NT2/D1 (cell line): ENCODE measurements around the gene ADAM8.

ENCODE experiments used
- DNase-seq: peaks from one replicate; pipeline ENCODE4 v3.0.0-alpha.2; 2011; ENCODE audit warnings: low read depth, low spot score
- H3K27me3 ChIP-seq: 2 replicates; pipeline ENCODE4 v1.6.0; 2011; ENCODE audit warnings: mild to moderate bottlenecking; ENCODE audit not compliant: insufficient read length, insufficient read depth
- H3K36me3 ChIP-seq: 2 replicates; pipeline ENCODE4 v1.6.1; 2011; ENCODE audit warnings: mild to moderate bottlenecking, low read length, mixed read lengths; ENCODE audit not compliant: insufficient read depth, insufficient read length
- H3K4me1 ChIP-seq: 2 replicates; pipeline ENCODE4 v1.5.1; 2011; ENCODE audit not compliant: insufficient read depth, insufficient read length
- H3K4me3 ChIP-seq: 2 replicates; pipeline ENCODE4 v1.5.1; 2011; ENCODE audit warnings: low read depth; ENCODE audit not compliant: insufficient read length
- H3K9ac ChIP-seq: 2 replicates; pipeline ENCODE4 v1.6.0; 2011; ENCODE audit warnings: low read depth; ENCODE audit not compliant: insufficient read length
- H3K9me3 ChIP-seq: 2 replicates; pipeline ENCODE4 v1.5.1; 2011; ENCODE audit warnings: mild to moderate bottlenecking, low read length; ENCODE audit not compliant: insufficient read depth
- SUZ12 ChIP-seq: IDR thresholded peaks from 2 replicates; pipeline ENCODE4 v1.6.1; 2011; ENCODE audit not compliant: insufficient read length, insufficient read depth; ENCODE audit errors: extremely low read depth
- YY1 ChIP-seq: IDR thresholded peaks from 2 replicates; pipeline ENCODE4 v1.6.1; 2011; ENCODE audit not compliant: insufficient read length, insufficient read depth
- ZNF274 ChIP-seq: IDR thresholded peaks from 2 replicates; pipeline ENCODE4 v1.6.1; 2011; ENCODE audit warnings: mild to moderate bottlenecking, low read depth, low read length

ADAM8 gene

DNA sequence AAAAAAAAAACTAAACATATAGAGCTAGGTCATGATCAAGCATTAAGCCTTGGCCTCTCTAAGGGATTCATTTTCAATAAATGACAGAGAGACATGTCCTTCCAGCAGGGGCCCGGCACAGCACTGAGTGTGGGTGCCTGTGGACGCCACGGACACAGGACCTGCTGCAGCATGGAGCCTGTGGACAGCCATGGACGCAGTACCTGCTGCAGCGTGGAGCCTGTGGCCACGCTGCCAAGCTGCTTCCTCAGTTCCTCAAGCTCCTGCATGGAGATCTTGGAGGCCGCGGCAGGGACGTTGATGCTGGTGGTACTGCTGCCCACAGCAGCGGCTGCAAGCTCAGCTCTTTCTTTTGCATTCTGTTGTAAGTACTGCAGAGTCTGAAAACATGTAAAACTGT lies 22.6 kb upstream of the ADAM8 start:
- Histone ChIP-seq H3K36me3 (peaks cover 79% of the 10 kb centered on the region), H3K27me3 (no peaks in the 10 kb centered on the region), H3K9me3 (no peaks in the 10 kb centered on the region), H3K4me3 (no peak overlapping the region), H3K4me1 (no peaks in the 10 kb centered on the region), H3K9ac (no peak overlapping the region)
- TF ChIP-seq ZNF274 (no peak), YY1 (no peak), SUZ12 (no peak)
- DNase-seq = no peak

DNA sequence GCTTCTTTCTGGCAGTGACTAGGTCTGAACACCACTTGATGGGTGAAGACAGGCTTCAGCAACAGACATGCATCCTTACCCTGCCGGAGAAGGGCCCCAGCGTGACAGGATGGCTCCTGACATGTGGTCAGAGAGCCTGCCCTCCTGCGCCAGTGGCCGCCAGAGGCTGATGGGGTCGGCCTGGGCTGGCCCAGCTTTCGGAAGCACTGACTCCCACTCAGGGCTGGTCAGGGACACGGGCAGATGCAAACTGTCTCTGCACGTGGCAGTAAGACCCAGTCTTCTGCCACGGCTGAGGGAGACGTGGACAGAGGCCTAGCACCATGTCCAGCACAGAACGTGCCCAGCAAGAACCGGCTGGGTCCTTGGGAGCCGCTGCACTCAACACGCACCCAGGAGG lies 21.8 kb upstream of the ADAM8 start:
- Histone ChIP-seq H3K9ac (no peak overlapping the region), H3K9me3 (no peaks in the 10 kb centered on the region), H3K36me3 (peaks cover 84% of the 10 kb centered on the region), H3K27me3 (no peaks in the 10 kb centered on the region), H3K4me1 (no peaks in the 10 kb centered on the region), H3K4me3 (no peak overlapping the region)
- no peak for DNase-seq
- TF ChIP-seq ZNF274 (no peak), SUZ12 (no peak), YY1 (no peak)

DNA sequence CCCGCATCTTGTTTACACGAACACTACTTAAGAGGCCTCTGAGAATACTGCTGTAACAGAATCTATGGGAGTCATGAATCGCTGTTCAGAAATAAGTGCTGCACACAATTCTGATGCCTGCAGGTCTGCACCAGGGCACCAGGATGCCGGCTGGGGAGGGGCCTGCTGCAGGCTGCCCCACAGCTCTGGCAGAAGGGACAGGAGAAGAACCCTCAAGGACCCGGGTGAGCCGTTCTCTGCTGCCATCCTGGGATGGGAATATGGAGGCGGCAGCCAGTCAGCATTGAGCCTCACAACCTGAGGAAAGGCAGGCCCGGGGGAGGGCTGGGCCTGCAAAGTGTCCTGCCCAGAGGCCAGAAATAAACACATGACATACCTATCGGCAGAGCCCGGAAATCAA lies 20.8 kb upstream of the ADAM8 start:
- Histone ChIP-seq H3K9ac (no peak overlapping the region), H3K27me3 (no peaks in the 10 kb centered on the region), H3K36me3 (peaks cover 87% of the 10 kb centered on the region), H3K4me1 (no peaks in the 10 kb centered on the region), H3K4me3 (no peak overlapping the region), H3K9me3 (no peaks in the 10 kb centered on the region)
- no peak for DNase-seq
- TF ChIP-seq YY1 (no peak), SUZ12 (no peak), ZNF274 (no peak)

DNA sequence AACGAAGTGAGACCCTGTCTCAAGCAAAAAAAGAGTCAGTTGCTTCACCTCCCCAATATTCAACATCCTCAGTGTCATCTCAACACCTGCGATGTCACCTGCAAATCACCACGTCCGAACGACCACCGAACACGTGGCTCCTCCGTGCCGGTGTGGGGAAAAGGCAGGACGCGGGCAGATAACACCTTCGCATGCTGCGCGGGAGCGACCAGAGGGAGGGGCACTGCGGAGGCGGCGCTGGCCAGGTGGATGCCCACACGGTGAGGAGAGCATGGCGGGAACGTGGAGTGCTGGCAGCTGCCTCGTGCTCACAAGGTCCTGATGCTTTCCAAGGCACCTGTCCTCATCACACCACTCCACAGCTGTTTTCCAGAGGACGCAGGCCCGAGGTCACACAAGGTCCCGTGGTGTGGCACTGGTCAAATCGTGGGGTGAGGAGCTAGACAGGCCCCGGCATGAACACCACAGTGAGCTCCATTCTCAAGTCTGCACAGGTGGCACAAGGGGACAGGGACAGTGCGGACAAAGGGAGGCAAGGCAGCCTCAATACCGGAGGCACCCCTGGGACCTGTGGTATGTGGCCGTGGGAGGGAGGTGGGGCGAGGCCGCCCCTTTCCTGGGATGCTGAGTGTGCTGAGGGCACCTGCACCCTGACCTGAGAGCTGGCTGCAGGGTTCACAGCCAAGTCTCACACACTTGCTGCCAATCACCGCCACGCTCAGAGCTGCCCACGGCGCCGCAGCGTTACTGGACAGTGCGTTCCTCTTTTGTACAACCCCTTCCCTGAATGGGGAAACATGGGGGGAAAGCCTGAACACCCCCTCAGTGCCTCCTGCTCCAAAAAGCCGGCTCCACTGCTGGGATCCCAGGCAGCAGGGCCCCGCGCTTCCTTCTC lies 19.0 kb upstream of the ADAM8 start:
- Histone ChIP-seq H3K4me1 (no peaks in the 10 kb centered on the region), H3K27me3 (no peaks in the 10 kb centered on the region), H3K9me3 (no peaks in the 10 kb centered on the region), H3K4me3 (no peak overlapping the region), H3K36me3 (peaks cover 84% of the 10 kb centered on the region), H3K9ac (no peak overlapping the region)
- no peak for TF ChIP-seq YY1
- no peak for TF ChIP-seq ZNF274
- no peak for TF ChIP-seq SUZ12
- no peak for DNase-seq

DNA sequence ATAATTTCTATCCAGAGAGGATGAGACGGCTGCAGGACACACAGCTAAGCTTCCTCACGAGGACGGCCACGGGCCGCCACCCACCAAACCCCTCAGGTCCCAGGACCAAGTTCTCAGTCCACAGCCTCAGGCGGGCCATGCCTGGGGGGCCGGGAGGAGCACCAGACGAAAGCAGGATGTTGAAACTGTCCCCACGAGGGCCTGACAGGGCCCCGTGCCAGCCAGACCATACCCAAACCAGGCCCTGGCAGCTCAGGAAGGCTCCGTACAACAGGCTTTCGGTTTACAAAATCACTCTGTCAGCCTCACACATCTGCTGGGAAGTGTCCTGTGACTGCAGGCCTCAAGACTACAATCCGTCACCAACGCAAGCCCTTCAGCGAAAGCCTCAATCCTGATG lies 17.5 kb upstream of the ADAM8 start:
- H3K4me1 ChIP-seq = no peaks in the 10 kb centered on the region
- no peak overlapping the region for H3K9ac ChIP-seq
- TF ChIP-seq YY1 (no peak), SUZ12 (no peak), ZNF274 (no peak)
- H3K27me3 ChIP-seq = no peaks in the 10 kb centered on the region
- peaks cover 81% of the 10 kb centered on the region for H3K36me3 ChIP-seq
- H3K4me3 ChIP-seq = no peak overlapping the region
- no peaks in the 10 kb centered on the region for H3K9me3 ChIP-seq
- DNase-seq = no peak

DNA sequence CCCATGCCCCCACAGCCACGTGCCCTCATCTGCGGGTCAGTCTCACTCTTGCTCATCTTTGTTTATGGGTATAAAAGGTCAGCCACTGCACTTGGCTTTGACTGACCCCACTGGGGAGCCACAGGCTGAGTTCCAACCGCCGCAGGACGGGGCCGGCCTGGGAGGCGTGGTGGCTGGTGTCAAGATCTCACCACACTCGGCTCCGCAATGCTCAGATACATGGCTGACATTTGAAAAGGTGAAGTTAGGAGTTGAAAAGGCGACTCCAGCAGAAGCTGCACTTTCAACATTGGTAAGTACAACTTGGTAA lies 17.1 kb upstream of the ADAM8 start:
- Histone ChIP-seq H3K9ac (no peak overlapping the region), H3K36me3 (peaks cover 81% of the 10 kb centered on the region), H3K4me3 (no peak overlapping the region), H3K27me3 (no peaks in the 10 kb centered on the region), H3K4me1 (no peaks in the 10 kb centered on the region), H3K9me3 (no peaks in the 10 kb centered on the region)
- TF ChIP-seq ZNF274 (no peak), YY1 (no peak), SUZ12 (no peak)
- no peak for DNase-seq

DNA sequence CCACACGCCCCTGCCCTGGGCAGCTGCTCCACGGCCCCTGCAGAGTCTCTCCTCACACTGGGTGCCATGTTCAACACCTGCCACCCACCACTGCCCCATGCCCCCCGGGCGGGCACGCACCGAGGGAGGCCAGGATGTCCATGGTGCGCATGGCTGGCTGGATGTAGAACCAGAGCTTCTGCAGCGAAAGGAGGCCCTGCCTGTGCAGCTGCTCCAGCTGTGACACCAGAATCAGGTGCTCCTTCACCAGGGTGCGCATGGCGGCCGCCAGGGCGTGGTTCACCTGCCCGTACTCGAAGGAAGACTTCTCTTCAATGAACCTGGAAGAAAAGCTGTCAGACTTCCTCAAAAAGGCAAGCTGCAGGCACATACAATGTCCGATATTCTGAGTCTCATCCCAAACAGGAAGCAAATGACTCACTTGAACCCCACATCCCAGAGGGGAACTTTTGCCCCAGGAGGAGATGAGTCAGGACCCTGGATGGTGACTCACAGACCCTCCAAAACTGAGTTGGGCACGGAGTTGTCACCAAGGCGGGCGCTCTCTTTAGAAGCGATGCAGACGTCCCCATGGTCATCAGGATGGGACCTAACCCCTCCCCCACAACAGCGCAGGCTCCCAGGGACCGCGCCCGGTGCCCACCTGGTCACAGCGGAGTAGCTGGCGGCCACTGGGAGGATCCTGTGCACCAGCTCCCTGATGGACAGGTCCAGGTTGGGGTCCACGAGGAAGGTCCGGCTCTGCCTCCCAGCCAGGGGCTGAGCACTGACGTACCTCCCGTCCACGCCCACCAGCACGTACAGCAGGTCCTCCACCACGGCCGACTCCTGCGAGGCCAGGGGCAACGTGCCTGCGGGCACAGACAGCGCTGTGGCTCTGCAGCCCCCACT lies 16.5 kb upstream of the ADAM8 start:
- no peak for TF ChIP-seq YY1
- no peak for TF ChIP-seq SUZ12
- no peak for TF ChIP-seq ZNF274
- H3K9ac ChIP-seq = no peak overlapping the region
- peaks cover 81% of the 10 kb centered on the region for H3K36me3 ChIP-seq
- H3K4me3 ChIP-seq = no peak overlapping the region
- H3K27me3 ChIP-seq = no peaks in the 10 kb centered on the region
- no peaks in the 10 kb centered on the region for H3K9me3 ChIP-seq
- no peaks in the 10 kb centered on the region for H3K4me1 ChIP-seq
- no peak for DNase-seq
